Gastroesophageal sphincter (tissue), 4 donors: ENCODE results near the gene ARHGAP9. TPM values are rescaled to one million over a fixed set of nuclear protein-coding genes. Genes with fewer than 3 reads are reported as not detected.
A peak's percentile ranks its signal among the peaks of the same experiment; 100 is the strongest.

Experiments
- ATAC-seq: fragments of 150-250 bp; one replicate; pipeline ENCODE4 v1.9.1; 2016; ENCODE audit warnings: mild to moderate bottlenecking, moderate library complexity
- H3K27ac ChIP-seq, 4 donors: fragments of 200-600 bp; sonication (generic) in 3 of 4; 1 replicate in 3 of 4; 2 replicates in 1 of 4; pipeline ENCODE4 v1.5.1; 2016 to 2019
- H3K27me3 ChIP-seq: fragments of 200-600 bp; sonication (generic); one replicate; pipeline ENCODE4 v1.5.1; 2019
- H3K36me3 ChIP-seq, 2 donors: fragments of 200-600 bp; sonication (generic); one replicate each; pipeline ENCODE4 v1.5.1; 2019; ENCODE audit warnings: control low read depth in 1 of 2
- H3K4me1 ChIP-seq, 3 donors: fragments of 200-600 bp; sonication (generic); 1 replicate in 2 of 3; 2 replicates in 1 of 3; pipeline ENCODE4 v1.5.1; 2016 to 2019; ENCODE audit warnings: control low read depth in 2 of 3
- H3K4me3 ChIP-seq, 2 donors: fragments of 200-600 bp; sonication (generic); one replicate each; pipeline ENCODE4 v1.5.1; 2019; ENCODE audit warnings: mild to moderate bottlenecking in 1 of 2, moderate library complexity in 1 of 2
- H3K9me3 ChIP-seq, 3 donors: fragments of 200-600 bp; sonication (generic); one replicate each; pipeline ENCODE4 v1.5.1; 2017 to 2019; ENCODE audit warnings: control low read depth in 2 of 3
- EP300 ChIP-seq: sonication (generic); formaldehyde crosslinking; IDR thresholded peaks from one replicate; pipeline ENCODE4 v1.6.1; 2017; ENCODE audit warnings: antibody characterized with exemption, mild to moderate bottlenecking
- POLR2A ChIP-seq, 2 donors: fragments of 450-650 bp; IDR thresholded peaks; one replicate each; pipeline ENCODE4 v1.6.1; 2017; ENCODE audit warnings: antibody characterized with exemption in 2 of 2, mild to moderate bottlenecking in 2 of 2, moderate library complexity in 1 of 2
- POLR2AphosphoS5 ChIP-seq: sonication (generic); formaldehyde crosslinking; IDR thresholded peaks from one replicate; pipeline ENCODE4 v1.6.1; 2017; ENCODE audit warnings: antibody characterized with exemption
- WGBS, 2 donors: methylation state at CpG; one replicate each; pipeline ENCODE4 v1.1.5; 2018; ENCODE audit warnings: low coverage in 1 of 2; 5-methylcytosine and 5-hydroxymethylcytosine counted together
- total RNA-seq, 4 donors: library from RNA; depleted of rRNA; stranded (reverse); fragments of >200 nt; gene quantifications; one replicate each; pipeline ENCODE4 v1.1.0, GENCODE V29; 2016
- TF ChIP-seq, protein P1 (sequence below), 4 experiments: fragments of 200-600 bp in 2 of 4; fragments of 450-650 bp in 2 of 4; sonication (generic) in 1 of 4; IDR thresholded peaks; one replicate each; pipeline ENCODE4 v1.5.1; 2017 to 2019; ENCODE audit warnings: antibody characterized with exemption in 4 of 4, mild to moderate bottlenecking in 2 of 4, moderate library complexity in 2 of 4

Gene ARHGAP9
- total RNA-seq, 4 donors from 2014 or later: 5.6 to 13.1 (median 8.9) TPM

DNA sequence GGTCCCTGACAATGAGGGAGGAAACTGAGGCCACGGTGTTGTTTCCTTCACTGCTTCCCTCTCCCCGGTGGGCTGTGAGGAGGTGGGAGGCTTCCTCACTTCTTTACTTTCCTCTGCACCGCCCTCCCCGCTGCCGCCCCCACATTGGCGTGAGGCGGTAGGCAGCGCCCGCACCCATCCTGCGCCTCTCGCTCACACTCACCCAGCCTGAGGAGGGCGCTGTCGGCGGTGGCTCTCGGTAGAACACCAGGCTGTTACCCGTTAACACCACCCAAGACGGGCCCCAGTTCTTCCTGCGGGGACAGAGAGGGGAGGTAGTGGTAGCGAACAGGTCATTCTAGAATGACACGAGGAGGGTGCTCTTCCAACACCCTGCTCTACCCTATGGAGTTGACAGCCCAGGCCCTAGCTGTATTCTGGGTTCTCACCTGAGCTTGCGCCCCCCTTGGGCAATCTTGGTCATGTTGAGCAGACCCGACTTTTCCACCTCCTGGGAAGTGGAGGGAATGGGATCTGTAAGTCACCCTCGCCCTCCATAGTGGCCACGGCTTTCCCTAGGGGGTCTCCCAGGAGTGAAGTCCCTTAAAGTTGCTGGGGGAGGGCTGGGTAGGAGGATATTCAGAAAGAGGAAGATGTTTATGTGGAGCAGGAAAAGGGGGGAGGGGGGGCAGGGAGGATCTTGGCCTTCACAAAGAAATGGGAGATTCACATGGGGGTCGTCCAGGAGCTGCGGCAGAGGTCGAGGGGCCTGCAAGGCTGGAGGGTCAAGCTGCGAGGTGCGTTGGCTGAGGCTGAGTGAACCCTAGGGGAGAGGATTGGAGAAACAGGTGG lies 3.3 kb downstream of the ARHGAP9 start:
- TF ChIP-seq, protein P1, sequence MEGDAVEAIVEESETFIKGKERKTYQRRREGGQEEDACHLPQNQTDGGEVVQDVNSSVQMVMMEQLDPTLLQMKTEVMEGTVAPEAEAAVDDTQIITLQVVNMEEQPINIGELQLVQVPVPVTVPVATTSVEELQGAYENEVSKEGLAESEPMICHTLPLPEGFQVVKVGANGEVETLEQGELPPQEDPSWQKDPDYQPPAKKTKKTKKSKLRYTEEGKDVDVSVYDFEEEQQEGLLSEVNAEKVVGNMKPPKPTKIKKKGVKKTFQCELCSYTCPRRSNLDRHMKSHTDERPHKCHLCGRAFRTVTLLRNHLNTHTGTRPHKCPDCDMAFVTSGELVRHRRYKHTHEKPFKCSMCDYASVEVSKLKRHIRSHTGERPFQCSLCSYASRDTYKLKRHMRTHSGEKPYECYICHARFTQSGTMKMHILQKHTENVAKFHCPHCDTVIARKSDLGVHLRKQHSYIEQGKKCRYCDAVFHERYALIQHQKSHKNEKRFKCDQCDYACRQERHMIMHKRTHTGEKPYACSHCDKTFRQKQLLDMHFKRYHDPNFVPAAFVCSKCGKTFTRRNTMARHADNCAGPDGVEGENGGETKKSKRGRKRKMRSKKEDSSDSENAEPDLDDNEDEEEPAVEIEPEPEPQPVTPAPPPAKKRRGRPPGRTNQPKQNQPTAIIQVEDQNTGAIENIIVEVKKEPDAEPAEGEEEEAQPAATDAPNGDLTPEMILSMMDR (IDR thresholded peaks at IDR 0.05): no peak
- TF ChIP-seq POLR2AphosphoS5 (no peak), POLR2A (IDR thresholded peaks at IDR 0.05) (no peak), EP300 (no peak)
- H3K4me1 ChIP-seq: peaks cover 0 to 17% (median 7%) of the 10 kb centered on the region in 3 donors
- peaks cover 98% of the 10 kb centered on the region for H3K27me3 ChIP-seq
- H3K4me3 ChIP-seq: peak overlapping the region in 1 of 2 donors; percentile 48
- H3K36me3 ChIP-seq: no peaks in the 10 kb centered on the region
- ATAC-seq: peak; percentile 9
- H3K9me3 ChIP-seq: no peaks in the 10 kb centered on the region
- 24 to 40% methylated on average over 1 to 8 of the region's 29 CpGs for WGBS, 2 donors
- peak overlapping the region in 1 of 4 donors; percentile 50 for H3K27ac ChIP-seq

- H3K9me3 ChIP-seq: no peaks in the 10 kb centered on the region
- H3K27ac ChIP-seq: peak overlapping the region in 1 of 4 donors; percentile 37
- peak; percentile 54 for ATAC-seq
- peak overlapping the region in 1 of 2 donors; percentile 48 for H3K4me3 ChIP-seq
- 0 to 44% methylated on average over 1 to 2 of the region's 84 CpGs for WGBS, 2 donors
- H3K36me3 ChIP-seq: no peaks in the 10 kb centered on the region
- H3K4me1 ChIP-seq: peaks cover 0 to 17% (median 7%) of the 10 kb centered on the region in 3 donors
- peaks cover 98% of the 10 kb centered on the region for H3K27me3 ChIP-seq
- TF ChIP-seq, protein P1 (IDR thresholded peaks at IDR 0.05): no peak
- TF ChIP-seq POLR2A (IDR thresholded peaks at IDR 0.05) (no peak), POLR2AphosphoS5 (no peak), EP300 (no peak)
Observed at GRCh38 chr12:57475271-57476161, 4.2 kb downstream of the ARHGAP9 start.

- ATAC-seq: no peak
- Histone ChIP-seq H3K9me3 (no peaks in the 10 kb centered on the region), H3K27me3 (peaks cover 100% of the 10 kb centered on the region), H3K27ac (no peak overlapping the region), H3K4me3 (peak overlapping the region in 1 of 2 donors; percentile 48), H3K36me3 (no peaks in the 10 kb centered on the region), H3K4me1 (peaks cover 0 to 17% (median 7%) of the 10 kb centered on the region in 3 donors)
- WGBS, 2 donors: 72 to 100% methylated on average over 1 to 7 of the region's 7 CpGs
- TF ChIP-seq, protein P1 (IDR thresholded peaks at IDR 0.05): no peak
- TF ChIP-seq POLR2AphosphoS5 (no peak), POLR2A (IDR thresholded peaks at IDR 0.05) (no peak), EP300 (no peak)
Observed at GRCh38 chr12:57474862-57475261, 4.8 kb downstream of the ARHGAP9 start.

GRCh38 chr12:57474430-57474829 lies 5.2 kb downstream of the ARHGAP9 start:
- Histone ChIP-seq H3K4me3 (no peak overlapping the region), H3K36me3 (no peaks in the 10 kb centered on the region), H3K9me3 (no peaks in the 10 kb centered on the region), H3K27ac (no peak overlapping the region), H3K4me1 (peaks cover 0 to 17% (median 7%) of the 10 kb centered on the region in 3 donors), H3K27me3 (peaks cover 100% of the 10 kb centered on the region)
- 75 to 83% methylated on average over 5 to 8 of the region's 8 CpGs for WGBS, 2 donors
- no peak for TF ChIP-seq POLR2AphosphoS5
- TF ChIP-seq EP300: no peak
- TF ChIP-seq, protein P1 (IDR thresholded peaks at IDR 0.05): no peak
- TF ChIP-seq POLR2A (IDR thresholded peaks at IDR 0.05): no peak
- no peak for ATAC-seq
